Cardiac fibroblast (primary cell): ENCODE data around the gene SYT15.

ENCODE experiments used
- DNase-seq, 2 donors: peaks; one replicate each; pipeline versions ENCODE4 v3.0.0 to v3.0.0-alpha.2; 2010; ENCODE audit warnings: low read depth in 2 of 2
- H3K4me3 ChIP-seq, 2 donors: replicated peaks in 1 of 2; 1 replicate in 1 of 2; 2 replicates in 1 of 2; pipeline ENCODE4 v1.5.1; 2011; ENCODE audit warnings: low read depth in 2 of 2, low read length in 2 of 2, mild to moderate bottlenecking in 2 of 2, moderate library complexity in 1 of 2
- CTCF ChIP-seq: IDR thresholded peaks from one replicate; pipeline ENCODE4 v1.5.1; 2011; ENCODE audit warnings: low read depth, mild to moderate bottlenecking, low read length, inconsistent platforms

Gene SYT15

DNA sequence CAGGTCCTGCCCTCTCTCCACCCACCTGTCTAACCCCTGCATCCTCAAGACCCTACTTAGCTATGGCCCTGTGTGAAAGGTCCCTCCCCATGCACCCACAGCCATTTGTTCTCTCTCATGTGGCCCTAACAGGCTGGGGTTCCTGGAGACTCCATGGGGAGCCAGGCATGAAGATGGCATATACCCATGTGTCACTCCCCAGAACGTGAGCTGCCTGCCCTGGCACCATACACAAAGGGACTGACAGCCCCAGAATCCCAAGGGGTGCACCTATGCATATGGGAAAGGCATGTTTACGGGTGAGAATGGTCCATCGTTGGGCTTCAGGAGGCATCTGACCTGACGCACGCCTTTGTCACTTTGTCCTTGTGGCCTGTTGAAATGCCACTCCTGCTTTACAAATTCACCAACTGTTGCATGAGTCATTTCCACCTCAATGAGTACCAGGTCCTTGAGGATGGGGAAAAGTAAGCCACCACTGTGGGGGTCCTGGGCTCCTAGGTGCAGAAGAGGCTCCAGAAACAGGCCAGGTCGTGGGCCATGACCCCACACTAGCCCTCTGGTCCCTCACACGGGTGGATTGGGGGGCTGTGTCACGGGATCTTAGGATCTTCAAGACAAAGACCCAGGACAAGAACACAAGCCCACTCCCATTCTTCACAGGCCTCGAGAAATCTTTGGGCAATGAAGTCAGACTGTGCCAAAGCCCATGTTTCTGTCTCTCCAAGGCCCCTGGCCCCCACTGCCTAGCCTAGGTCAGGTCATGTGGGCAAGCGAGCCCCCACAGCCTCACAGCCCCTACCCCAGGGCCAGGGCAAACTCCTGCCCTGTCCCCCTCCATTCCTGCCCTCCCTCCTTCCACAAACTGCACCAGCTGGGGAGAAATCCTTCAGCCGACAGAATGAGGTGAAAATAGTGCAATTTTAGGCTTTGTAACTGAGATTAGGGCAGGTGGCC, 31.1 kb upstream of the SYT15 start:
- TF ChIP-seq CTCF: no peak
- no peak overlapping the region for H3K4me3 ChIP-seq
- DNase-seq: no peak

DNA sequence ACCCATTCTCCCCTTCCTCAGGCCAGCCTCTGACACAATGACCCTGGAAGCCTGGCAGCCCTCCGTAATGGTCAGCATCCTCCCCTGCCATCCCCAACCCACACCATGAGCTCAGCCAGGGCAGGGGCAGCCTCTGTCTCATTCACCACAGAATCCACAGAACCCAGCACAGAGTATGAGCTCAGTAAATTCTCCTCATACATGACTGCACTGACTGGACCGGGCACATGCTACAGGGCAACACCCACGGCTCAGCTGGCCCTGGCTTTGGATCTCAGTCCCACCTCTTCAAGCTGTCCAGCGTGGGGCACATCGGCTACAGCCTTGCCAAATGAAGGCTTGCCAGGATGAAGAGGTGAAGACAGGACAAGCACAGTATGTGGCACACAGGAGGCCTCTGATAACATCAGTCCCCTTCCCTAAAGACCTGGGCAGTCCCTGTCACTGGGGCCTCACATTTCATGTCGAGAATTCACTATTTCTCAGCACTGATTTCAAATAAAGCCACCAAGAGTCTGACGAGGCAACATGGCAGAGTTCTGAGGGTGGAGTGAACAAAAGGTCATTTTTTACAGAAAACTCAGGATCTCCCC, 30.3 kb upstream of the SYT15 start:
- DNase-seq: no peak
- no peak for TF ChIP-seq CTCF
- no peak overlapping the region for H3K4me3 ChIP-seq

GRCh38 chr10:46549171-46550075, 29.5 kb upstream of the SYT15 start:
- no peak overlapping the region for H3K4me3 ChIP-seq
- no peak for DNase-seq
- TF ChIP-seq CTCF: no peak

GRCh38 chr10:46550076-46550790, 28.7 kb upstream of the SYT15 start:
- TF ChIP-seq CTCF: no peak
- no peak for DNase-seq
- no peak overlapping the region for H3K4me3 ChIP-seq

GRCh38 chr10:46550795-46551700, 27.9 kb upstream of the SYT15 start:
- DNase-seq: no peak
- H3K4me3 ChIP-seq: no peak overlapping the region

More at GRCh38 chr10:46550795-46551700, 27.9 kb upstream of the SYT15 start:
- TF ChIP-seq CTCF: no peak
